Nephron progenitor cell (in vitro differentiated cells): Measurements from ENCODE around the gene ATN1.

Experiments
- DNase-seq: peaks from one replicate; pipeline ENCODE4 v3.0.0; 2021
- H3K27ac Mint-ChIP-seq: 2 replicates; pipeline ENCODE4 v1.8.0; 2021; ENCODE audit warnings: mild to moderate bottlenecking, moderate library complexity, mixed read lengths
- H3K27me3 Mint-ChIP-seq: 2 replicates; pipeline ENCODE4 v1.8.0; 2021; ENCODE audit warnings: mild to moderate bottlenecking, low read depth, mixed read lengths; ENCODE audit not compliant: poor library complexity
- H3K36me3 Mint-ChIP-seq: 2 replicates; pipeline ENCODE4 v1.8.0; 2021; ENCODE audit warnings: low read depth, mixed read lengths
- H3K4me1 Mint-ChIP-seq: 2 replicates; pipeline ENCODE4 v1.8.0; 2021; ENCODE audit warnings: mixed read lengths
- H3K4me3 Mint-ChIP-seq: 2 replicates; pipeline ENCODE4 v1.8.0; 2021; ENCODE audit warnings: mild to moderate bottlenecking, moderate library complexity, mixed read lengths
- H3K9me3 Mint-ChIP-seq: 2 replicates; pipeline ENCODE4 v1.8.0; 2021; ENCODE audit warnings: mild to moderate bottlenecking, moderate library complexity, mixed read lengths
- CTCF ChIP-seq: fragments of 200-600 bp; sonication (generic); IDR thresholded peaks from 2 replicates; pipeline ENCODE4 v1.5.0; 2021; ENCODE audit warnings: antibody characterized with exemption

Gene ATN1

GRCh38 chr12:6958609-6959057 is 30.9 kb downstream of the ATN1 start:
- Mint-ChIP-seq H3K27me3 (peaks cover 2% of the 10 kb centered on the region), H3K27ac (peak overlapping the region; percentile 13), H3K36me3 (no peaks in the 10 kb centered on the region), H3K4me3 (no peak overlapping the region), H3K9me3 (no peaks in the 10 kb centered on the region), H3K4me1 (peaks cover 65% of the 10 kb centered on the region)
- DNase-seq, result no peak
- TF ChIP-seq CTCF, result no peak

- no peak for TF ChIP-seq CTCF
- Mint-ChIP-seq H3K27ac (peak overlapping the region; percentile 96), H3K36me3 (no peaks in the 10 kb centered on the region), H3K27me3 (peaks cover 2% of the 10 kb centered on the region), H3K9me3 (no peaks in the 10 kb centered on the region), H3K4me1 (peaks cover 59% of the 10 kb centered on the region), H3K4me3 (no peak overlapping the region)
- no peak for DNase-seq
These were observed 31.5 kb downstream of the ATN1 start for GRCh38 chr12:6959058-6959804.

- Mint-ChIP-seq H3K27me3 (peaks cover 2% of the 10 kb centered on the region), H3K9me3 (no peaks in the 10 kb centered on the region), H3K27ac (no peak overlapping the region), H3K4me1 (peaks cover 60% of the 10 kb centered on the region), H3K4me3 (no peak overlapping the region), H3K36me3 (no peaks in the 10 kb centered on the region)
- no peak for TF ChIP-seq CTCF
- DNase-seq, result no peak
These were observed 32.2 kb downstream of the ATN1 start for GRCh38 chr12:6959805-6960592.

GRCh38 chr12:6960593-6961277 is 33.0 kb downstream of the ATN1 start:
- H3K4me1 Mint-ChIP-seq, result peaks cover 65% of the 10 kb centered on the region
- H3K36me3 Mint-ChIP-seq, result peaks cover 7% of the 10 kb centered on the region
- no peak overlapping the region for H3K4me3 Mint-ChIP-seq
- H3K27ac Mint-ChIP-seq, result peak overlapping the region; percentile 66
- no peak for TF ChIP-seq CTCF
- no peaks in the 10 kb centered on the region for H3K9me3 Mint-ChIP-seq
- DNase-seq, result no peak
- H3K27me3 Mint-ChIP-seq, result peaks cover 2% of the 10 kb centered on the region

- no peak for DNase-seq
- no peak for TF ChIP-seq CTCF
- Mint-ChIP-seq H3K27ac (peak overlapping the region; percentile 45), H3K27me3 (peaks cover 2% of the 10 kb centered on the region), H3K9me3 (no peaks in the 10 kb centered on the region), H3K36me3 (peaks cover 13% of the 10 kb centered on the region), H3K4me1 (peaks cover 60% of the 10 kb centered on the region), H3K4me3 (peak overlapping the region; percentile 77)
These were observed 33.5 kb downstream of the ATN1 start for GRCh38 chr12:6961278-6961694.
